NCI-H526 (cell line): ENCODE measurements around the gene ANXA1.

Source experiments
- DNase-seq, 2 experiments: peaks; one replicate each; lab custom pipeline; 2025; lab: John Stamatoyannopoulos, UW

The ANXA1 gene

DNA sequence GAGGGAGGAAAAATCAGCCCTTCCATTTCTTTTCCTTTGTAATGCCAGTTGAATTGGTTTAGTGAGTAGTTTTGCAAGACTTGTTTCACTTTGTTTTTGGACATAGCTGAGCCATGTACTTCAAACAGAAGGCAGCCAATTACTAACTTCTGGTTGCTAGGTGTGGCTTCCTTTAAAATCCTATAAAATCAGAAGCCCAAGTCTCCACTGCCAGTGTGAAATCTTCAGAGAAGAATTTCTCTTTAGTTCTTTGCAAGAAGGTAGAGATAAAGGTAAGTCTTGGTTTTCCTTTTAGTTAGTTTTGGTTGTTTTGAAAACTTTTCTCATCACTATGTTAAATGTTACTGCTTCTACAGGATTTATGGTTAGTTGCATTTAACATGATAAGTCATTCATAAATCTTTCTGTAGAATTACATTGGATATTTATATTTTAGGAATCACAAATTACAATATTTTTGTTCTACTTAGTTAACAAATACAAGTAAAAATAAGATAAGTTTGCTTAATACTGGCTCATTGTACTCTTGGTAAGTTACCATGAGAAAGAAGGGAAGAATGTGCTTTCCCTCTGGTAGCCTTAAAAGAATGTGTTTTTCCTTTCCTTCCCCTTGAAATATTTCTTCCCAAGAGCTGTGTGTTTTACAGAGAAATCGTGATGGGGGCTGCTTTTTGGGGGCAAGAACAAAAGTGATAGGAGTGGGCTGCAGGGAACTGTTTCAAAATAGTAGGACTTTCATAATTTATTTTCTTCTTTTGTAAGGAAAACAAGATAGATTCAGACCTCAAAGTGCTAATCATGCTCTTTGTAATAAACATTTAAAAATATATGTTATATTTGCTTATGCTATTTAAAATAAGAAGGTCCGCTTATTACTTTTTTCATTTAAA lies at the start of gene ANXA1:
Gene ANXA1, plus strand, starts transcription at position 213 of the 890 bp plus-strand sequence. CDS start 6,671 bp downstream, outside the sequence.
- no peak for DNase-seq

DNA sequence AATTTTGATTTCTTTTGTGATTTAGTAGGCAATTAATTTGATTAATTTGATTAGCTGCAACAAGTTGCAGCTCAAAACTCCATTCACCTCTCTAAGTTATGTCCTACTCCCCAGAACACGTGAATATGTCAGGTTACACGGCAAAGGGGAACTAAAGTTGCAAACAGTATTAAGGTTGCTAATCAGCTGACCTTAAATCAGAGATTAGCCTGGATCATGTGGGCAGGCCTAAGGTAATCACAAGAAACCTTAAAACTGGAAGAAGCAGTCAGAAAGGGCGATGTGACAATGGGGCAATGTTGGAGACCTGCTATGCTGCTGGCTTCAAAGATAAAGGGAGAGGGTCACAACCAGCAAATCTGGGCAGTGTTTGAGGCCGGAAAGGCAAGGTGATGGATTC lies 47.3 kb upstream of the ANXA1 start:
- DNase-seq = no peak

GRCh38 chr9:73104921-73105320 lies 46.7 kb upstream of the ANXA1 start:
- DNase-seq = no peak

- peak in 1 of 2 experiments; percentile 66 for DNase-seq
Observed at GRCh38 chr9:73107489-73108069, 44.1 kb upstream of the ANXA1 start.

DNA sequence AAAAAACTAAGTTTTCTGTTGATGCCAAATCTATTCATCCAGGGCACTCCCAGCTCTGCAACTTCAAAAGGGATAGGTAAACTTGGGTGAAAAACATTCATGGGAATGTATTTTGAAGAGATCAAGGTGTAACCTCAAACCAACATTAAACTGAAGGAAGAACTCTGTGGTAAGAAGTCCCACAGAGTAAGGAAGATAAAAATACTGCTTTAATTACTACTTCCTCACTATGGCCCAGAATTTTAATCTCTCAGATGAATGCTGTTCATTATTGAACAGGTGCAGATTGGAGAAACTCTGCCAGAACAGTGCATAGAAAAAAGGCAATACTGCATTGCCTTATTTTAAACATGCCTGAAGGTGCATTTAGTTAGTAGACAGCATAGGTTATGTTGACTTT lies 37.6 kb upstream of the ANXA1 start:
- DNase-seq = no peak

- no peak for DNase-seq
Observed at GRCh38 chr9:73114958-73115357, 36.7 kb upstream of the ANXA1 start.

GRCh38 chr9:73116031-73116430 lies 35.6 kb upstream of the ANXA1 start:
- no peak for DNase-seq

DNA sequence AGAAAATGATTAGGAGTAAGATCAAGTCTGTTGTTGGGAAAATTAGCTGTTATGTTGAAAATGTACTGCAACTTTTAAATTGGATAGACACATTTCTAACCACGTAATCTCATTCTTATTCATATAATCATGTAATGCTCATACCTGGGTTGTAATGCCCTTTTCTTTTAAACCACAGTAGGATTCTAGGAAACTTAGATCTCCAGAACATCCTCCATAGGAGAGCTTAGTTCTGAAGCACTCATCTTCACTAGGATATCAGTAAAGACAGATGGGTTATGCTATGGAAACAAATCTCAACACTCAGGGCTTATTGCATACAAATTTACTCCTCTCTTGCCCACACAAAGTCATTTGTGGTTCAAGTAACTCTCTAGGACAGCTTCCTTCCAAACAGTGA lies 34.8 kb upstream of the ANXA1 start:
- no peak for DNase-seq

DNA sequence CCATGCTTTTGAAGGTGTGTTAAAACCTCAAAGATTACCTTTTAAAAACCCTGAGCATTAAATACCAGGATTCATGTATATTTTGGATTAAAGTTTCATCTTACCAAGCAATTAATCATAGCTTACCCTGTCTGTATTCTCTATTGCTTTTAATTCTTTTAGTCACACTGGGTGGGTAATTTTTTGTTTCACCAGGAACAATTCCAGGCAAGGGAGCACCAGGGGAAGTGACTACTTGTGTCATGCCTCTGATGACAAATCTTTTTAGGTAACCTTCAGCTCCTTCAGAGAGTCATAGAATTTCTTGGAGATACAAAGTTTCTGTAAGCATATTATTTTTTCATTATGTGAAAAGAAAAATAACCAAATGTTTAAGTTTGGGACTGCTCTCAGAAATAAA lies 33.4 kb upstream of the ANXA1 start:
- DNase-seq = no peak

DNA sequence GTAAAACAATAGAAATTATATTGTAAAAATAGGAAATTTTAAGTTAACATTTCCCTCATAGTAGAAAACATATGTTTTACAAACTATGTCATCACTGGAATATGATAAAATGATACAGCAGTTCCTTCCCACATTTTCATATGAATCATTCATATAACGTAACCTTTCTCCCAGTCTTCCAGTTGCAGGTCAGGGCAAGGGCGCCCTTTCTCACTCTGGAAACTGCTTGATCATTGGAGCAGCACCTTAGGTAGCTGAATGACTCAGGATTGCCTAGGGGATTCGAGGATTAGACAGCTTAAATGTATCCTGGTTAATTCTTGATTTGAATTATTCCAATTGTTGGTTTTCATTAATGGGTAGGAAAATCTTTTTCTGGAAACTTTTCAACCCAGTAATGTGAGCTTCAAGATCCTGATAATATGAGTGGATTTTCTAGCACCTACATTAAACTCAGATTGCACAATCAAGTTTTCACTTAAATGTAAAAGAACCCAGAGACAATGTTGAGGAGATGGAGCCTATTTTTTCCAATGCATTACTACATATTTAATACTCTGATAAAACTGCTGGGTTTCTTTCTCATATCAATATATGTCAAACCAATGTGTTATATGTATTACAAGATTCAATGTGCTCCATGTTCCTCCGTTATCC lies 32.6 kb upstream of the ANXA1 start:
- DNase-seq = no peak

GRCh38 chr9:73121375-73121935 lies 30.2 kb upstream of the ANXA1 start:
- no peak for DNase-seq

DNA sequence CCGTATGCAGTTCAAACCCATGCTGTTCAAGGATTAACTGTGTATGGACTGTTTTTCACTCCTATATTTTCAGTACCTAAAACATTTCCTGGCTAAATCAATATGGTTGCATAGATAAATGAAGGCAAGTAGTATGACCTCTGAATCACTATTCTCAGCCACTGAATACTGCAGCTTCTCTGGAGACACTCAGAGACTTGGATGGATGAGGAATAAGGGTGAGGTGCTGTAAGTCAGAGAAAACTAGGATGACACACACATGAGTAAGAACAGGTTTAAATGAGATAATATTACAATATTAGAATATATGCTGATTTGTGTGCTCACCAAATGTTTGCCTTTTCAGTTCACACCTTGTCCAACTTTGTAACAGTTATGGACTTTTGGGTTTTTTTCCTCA lies 26.0 kb upstream of the ANXA1 start:
- DNase-seq = no peak

- no peak for DNase-seq
Observed at GRCh38 chr9:73129941-73130685, 21.6 kb upstream of the ANXA1 start.

DNA sequence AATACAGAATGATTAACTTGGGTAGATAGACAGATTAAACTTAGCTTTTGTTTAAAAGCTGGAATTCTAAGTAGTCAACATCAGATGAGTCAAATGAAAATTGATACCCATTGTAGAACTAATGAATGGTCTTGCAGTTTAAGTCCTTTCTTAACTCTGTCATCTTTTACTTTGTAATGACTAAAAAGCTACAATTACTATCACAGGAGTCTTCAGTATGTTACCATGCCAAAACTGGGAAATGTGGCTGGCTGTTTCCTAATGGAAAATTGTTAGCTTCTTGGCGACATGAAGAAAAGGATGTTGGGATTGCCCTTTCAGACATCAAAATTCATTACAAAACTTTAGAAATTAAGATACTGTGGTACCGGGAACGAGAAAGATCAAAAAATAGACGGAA lies 20.2 kb upstream of the ANXA1 start:
- no peak for DNase-seq

GRCh38 chr9:73132034-73132776 lies 19.5 kb upstream of the ANXA1 start:
- peak; percentile 83 to 88 for DNase-seq

DNA sequence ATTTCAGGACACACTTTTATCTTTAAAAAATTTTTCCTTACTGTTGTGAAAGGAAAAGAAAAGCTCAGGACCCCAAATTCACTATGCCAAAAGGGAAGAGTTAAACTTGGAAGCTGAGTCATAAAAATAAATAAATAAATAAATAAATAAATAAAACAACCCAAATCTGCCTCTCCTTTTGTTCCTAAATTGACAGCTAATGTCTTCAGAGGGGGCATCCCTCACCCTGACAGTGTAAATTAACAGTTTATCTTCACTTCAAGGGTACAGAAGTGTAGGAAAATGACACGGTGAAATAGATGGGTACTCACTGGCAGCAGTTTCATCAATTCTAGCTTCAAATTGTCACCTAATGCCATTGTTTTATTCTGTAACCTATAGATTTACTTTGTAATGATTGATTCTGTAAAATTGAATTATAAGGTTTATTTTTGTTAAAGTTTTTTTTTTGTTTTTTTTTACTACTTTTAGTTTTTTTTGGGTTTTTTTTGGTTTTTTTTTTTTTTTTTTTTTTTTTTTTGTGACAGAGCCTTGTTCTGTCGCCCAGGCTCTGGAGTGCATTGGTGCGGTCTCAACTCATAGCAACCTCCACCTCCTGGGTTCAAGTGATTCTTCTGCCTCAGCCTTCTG lies 18.5 kb upstream of the ANXA1 start:
- DNase-seq = peak in 1 of 2 experiments; percentile 10

GRCh38 chr9:73133921-73134407 lies 17.7 kb upstream of the ANXA1 start:
- peak; percentile 80 to 83 for DNase-seq

GRCh38 chr9:73135394-73135793 lies 16.3 kb upstream of the ANXA1 start:
- DNase-seq = no peak

DNA sequence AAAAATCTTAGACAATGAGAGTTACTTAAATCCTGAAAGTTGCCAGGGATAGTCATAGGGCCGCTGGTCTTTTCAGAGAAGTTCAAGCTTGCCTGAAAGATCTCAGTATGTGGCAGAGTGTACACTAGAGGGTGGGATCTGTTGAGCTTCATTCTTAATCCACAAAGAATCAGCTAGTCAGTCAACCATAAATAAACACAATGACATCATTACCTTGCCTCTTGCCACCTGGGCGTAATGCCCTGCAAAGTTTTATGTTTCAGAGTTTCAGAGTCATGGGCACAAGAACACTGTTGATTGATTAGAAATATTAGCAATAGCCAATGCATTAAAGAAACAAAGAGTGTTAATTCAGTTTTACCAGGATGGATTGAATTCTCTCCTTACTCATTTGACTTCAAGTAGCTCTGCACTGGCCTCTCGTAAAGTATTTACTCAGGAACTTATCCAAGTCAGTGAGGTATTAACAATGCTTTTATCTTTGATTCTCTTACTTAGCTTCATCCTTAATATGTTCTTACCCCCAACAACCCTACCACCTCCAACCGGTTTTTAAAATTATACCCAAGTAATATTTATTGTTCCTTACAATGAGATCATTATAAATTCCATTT lies 14.3 kb upstream of the ANXA1 start:
- DNase-seq = no peak

GRCh38 chr9:73137914-73138313 lies 13.8 kb upstream of the ANXA1 start:
- no peak for DNase-seq
